Measurements from ENCODE around the gene EHBP1.
"Not testable (repeated sequence)": the region's sequence is repeated elsewhere in the genome, so short reads cannot be mapped to it uniquely, and the experiment has no call there.

The EHBP1 gene

DNA sequence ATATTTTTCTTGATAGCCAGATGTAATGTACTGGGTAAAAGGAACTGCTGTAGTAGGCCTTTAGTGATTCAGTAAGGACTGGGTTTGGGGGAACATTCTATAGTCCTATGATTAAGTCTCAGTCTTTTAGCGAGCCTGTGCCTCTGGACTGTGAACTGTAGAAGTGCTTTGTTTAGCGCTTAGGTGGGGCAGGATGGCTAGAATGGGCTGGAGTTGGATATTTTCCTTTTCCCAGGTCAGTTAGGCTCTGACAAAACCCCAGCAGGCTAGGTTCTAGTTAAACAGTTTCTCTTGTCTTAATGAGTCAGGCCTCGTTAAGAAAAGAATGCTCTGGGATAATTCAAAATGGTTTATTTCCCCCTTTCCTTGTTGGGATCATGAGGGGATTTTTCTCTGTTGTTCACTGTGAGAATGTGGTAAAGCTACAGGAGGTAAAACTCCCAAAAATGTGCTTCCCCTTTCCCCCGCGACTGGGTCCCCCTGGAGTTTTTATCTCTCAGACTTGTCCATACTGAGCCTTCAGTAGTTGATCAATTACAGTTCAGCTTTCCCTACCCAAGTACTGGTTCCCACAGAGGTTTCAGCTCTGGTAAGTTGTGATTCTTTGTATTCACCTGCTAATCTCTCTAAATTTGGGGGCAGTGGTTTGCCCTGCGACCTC, 31.5 kb downstream of the EHBP1 start:
- DNase-seq (ENCODE audit: low spot score): no peak

DNA sequence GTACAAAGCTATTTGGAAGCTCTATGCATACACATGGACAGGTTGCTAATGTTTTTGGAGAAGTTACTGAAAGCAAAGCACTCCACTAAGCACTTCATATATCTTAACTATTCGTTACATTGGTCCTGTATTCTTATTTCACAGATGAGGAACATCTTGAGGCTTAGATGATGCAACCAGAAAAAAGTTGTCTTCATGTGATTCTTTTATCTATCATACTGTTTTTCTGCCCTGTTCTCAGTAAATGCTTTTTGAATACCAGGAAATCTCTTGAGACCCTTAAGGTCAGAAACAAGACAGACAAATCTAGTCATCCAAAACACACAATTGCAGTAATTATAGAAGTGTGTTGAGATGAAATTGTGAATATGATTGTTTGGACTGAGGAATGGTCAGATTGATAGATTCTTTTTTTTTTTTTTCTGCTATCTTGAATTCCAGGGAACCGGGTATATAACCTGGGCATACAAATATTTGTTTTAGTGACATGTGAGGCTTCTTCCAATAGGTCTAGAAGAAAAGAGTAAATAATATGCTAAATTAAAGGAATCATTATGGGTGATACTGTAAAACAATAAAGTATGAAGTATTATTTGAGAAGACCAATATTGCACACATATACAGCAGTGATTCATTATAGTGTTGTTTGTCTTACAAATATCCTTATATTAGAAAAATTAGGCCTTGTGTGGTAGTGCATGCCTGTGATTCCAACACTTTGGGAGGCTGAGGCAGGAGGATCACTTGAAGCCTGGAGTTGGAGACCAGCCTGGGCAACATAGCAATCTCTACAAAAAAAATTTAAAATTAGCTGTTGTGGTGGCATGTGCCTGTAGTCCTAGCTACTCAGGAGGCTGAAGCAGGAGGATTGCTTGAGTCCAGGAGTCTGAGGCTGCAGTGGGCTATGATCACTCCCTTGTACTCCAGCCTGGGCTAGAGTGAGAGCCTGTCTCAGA, 33.7 kb downstream of the EHBP1 start:
- no peak for DNase-seq (ENCODE audit: low spot score)

DNA sequence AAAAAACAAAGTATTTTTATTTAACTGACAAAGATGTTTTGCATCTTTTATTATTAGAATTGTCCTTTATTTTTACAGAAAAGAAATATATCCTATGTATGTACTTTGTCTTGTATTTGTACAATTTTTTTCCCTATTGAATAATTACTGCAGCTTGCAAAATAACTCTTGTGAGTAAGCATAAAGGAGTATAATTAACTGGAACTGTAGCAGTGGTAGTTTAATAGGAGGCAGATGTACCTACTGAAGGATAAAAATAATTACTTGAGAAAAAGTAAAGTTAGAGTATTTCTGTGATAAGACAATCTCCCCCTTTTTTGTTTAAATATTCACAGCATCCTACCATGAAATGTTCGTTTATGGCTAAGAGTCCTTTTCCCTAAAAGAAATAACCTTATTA, 34.7 kb downstream of the EHBP1 start:
- DNase-seq (ENCODE audit: low spot score): no peak

DNA sequence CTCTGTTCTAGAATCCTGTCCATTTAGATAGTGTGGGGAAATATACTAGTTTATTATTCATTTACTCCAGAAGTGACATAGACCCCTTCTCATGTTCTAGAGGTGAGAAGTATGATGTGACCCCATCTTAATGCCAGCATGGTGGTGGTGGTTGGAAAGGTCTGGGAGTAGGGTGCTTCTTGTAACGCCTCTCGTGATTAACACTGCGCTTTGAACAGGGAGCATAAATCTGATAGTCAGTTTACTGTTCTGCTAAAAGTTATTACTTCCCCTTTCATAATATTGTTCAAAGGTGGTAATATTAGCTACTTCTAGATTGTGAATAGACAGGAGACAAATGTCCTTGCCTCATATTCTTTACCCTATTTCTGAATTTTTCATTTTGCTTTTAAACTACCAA, 35.6 kb downstream of the EHBP1 start:
- no peak for DNase-seq (ENCODE audit: low spot score)

DNA sequence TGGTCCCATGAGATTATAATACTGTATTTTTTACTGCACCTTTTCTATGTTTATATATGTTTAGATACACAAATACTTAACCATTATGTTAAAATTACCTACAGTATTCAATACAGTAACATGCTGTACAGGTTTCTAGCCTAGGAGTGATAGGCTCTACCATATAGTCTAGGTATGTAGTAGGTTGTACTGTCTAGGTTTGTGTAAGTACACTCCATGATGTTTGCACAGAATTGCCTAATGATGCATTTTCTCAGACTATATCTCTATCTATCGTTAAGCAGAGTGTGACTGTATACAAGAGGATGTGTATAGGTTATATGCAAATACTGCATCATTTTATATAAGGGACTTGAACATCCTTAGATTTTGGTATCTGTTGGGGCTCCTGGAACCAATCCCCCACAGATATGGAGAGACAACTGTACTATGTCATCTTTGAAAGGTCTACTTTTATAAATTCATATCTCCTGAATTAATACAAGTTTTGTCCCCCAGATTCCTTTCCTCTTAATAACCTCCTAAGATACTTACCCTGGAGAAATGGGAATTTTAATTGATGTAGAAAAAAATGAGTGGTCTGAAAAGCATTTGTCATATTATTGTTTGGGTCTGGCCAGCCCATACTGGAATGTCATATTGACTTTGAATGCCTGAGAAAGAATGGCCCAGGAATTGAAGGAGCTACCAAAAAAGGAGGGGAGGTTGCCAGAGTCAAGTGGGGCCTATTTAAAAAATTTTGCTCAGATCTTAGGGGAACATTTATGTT, 36.6 kb downstream of the EHBP1 start:
- DNase-seq (ENCODE audit: low spot score): no peak

DNA sequence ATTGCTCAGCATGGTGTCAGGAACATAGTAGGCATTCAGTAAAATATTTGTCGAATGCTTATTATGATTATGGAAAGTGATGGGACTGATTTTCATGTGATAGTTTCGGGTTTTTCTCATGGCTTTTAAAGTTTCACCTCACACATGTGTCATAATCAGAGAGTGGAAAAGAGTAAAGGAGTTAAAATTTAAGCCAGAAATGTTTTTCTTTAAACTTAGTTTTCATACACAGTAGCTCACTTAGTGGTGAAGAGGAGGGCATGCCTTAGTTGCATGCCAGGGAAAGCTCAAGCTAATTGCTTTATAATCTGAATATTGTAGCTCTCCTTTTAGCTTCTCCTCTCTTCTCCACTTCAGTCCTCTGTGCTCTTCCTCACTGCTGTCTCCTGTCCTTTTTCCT, 38.0 kb downstream of the EHBP1 start:
- no peak for DNase-seq (ENCODE audit: low spot score)

DNA sequence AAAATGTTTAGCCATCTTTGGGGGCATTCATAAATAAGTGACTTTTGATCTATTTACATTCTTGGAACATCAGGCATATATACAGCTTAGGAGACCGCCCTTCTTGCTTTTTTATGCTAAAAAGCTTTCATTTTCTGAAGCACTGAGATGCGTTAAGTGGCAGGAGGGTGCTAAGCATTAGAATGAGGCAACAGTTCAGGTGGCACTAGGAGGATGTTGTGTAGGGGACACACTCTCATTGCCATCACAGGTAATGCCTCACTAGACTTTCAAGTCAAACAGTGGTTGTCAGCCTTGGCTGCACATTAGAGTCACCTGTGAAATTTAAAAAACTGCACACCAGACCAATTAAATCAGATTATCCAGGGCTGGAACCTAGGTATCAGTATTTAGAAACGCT, 39.1 kb downstream of the EHBP1 start:
- DNase-seq (ENCODE audit: low spot score): no peak

DNA sequence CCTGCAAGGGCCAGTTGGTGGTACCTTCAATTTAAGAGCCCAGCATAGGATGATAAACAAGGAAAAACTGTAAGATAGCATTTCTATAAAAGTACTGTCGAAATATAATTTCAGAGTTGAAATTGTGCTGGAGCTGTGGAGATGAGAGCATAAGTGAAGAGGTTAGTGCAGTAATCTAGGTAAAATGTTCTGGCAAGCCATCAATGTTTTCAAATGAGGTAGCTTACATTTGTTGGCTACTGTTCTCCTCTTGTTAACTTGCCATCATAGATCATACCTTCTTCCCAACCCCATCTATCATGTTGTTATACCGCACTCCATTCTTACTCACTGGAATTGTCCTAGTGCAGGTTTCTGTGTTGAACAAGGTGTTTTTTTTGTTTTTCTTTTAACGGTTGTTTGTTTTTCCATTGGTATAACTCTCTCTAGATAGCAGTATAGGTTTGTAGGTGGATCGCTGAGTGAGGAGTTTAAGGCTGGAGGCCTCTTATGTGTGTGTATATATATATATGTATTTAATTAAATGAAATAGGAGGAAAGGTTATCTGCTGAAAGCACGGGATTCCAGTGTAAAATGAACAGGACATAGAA, 40.5 kb downstream of the EHBP1 start:
- no peak for DNase-seq (ENCODE audit: low spot score)

DNA sequence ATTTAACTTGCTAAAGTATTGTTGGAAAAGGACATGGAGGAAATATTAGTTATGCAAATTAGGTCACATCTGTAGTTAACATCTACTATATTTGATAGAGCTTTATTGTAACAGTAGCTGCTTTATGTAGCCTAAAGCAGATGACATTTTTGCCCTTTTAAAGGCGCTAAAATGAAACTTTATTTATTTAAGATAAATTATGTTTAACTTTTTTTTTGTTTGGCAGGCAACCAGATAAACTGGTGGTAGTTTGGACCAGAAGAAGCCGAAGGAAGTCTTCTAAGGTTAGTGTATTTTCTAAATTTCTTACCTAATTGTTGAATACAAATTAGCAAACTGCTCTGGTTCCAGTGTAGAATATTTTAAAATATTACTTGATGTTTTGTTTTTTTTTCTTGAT, 41.7 kb downstream of the EHBP1 start:
- DNase-seq (ENCODE audit: low spot score): no peak

DNA sequence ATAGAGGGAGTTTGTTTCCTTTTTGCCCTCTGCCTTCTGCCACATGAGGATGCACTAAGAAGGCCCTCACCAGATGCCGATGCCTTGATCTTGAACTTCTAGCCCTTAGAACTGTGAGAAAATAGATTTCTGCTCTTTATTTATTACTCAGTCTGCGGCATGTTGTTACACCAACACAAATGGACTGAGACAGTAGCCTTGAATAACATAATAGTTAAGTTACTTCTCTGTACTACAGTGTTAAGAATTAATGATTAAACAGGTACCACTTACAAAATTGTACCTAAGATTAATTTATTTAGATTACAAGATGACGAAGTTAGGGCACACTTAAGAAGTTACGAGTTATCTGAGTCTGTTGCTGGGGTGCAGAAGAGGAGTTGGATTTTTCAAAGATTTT, 42.4 kb downstream of the EHBP1 start:
- no peak for DNase-seq (ENCODE audit: low spot score)

DNA sequence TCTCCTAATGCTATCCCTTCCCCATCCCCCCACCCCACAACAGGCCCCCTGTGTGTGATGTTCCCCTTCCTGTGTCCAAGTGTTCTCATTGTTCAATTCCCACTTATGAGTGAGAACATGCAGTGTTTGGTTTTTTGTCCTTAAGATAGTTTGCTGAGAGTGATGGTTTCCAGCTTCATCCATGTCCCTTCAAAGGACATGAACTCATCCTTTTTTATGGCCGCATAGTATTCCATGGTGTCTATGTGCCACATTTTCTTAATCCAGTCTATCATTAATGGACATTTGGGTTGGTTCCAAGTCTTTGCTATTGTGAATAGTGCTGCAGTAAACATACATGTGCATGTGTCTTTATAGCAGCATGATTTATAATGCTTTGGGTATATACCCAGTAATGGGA, 43.6 kb downstream of the EHBP1 start:
- not testable (repeated sequence) for DNase-seq (ENCODE audit: low spot score)

DNA sequence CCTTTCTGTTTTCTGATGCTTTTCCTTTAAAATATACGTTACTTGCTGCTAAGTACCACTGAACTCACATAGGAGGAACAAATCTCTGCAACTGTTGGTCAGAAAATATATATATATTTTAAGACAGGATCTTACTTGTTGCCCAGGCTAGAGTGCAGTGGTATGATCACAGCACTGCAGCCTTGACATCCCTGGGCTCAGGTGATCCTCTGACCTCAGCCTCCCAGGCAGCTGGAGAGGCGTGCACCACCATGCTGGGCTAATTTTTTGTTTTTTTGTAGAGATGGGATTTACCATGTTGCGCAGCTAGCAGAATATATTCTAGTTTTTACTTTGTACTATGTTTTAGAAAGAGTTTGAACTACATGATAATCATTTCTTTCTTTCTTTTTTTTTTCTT, 51.5 kb downstream of the EHBP1 start:
- no peak for DNase-seq (ENCODE audit: low spot score)

DNA sequence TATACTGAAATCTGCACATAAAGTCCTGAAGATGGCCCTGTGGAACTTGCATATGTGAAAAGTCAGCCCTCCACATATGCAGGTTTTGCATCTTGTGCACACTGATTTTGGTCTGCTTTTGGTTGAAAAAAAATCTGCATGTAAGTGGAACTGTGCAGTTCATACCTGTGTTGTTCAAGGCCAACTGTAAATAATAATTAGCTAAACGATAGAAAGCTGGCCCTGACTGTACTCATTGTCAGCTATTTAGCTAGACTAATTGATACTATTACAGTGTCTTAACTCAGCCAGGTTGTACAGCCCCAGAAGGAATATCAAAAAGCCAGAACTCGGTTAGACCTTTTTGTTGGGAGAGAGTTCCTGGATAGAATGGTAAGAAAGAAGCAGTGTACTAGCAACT, 54.5 kb downstream of the EHBP1 start:
- no peak for DNase-seq (ENCODE audit: low spot score)

DNA sequence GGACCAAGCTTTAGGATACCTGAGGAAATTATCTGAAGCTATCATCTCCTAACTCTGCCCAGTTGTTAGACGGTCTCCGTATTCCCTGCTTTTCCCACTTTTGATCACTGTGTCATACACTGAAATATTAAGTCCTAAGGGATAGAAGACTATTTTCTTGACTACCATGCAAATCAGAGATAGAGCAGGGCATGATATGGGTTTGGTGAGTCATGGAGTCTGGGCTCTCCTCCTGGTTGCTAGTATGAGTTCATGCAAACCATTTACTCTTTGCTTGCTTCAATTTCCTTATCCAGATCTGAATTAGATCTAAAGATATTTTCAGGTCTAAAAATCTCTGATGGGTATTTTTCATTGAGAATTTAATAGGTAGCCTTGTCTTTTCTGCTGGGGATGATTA, 55.0 kb downstream of the EHBP1 start:
- no peak for DNase-seq (ENCODE audit: low spot score)

DNA sequence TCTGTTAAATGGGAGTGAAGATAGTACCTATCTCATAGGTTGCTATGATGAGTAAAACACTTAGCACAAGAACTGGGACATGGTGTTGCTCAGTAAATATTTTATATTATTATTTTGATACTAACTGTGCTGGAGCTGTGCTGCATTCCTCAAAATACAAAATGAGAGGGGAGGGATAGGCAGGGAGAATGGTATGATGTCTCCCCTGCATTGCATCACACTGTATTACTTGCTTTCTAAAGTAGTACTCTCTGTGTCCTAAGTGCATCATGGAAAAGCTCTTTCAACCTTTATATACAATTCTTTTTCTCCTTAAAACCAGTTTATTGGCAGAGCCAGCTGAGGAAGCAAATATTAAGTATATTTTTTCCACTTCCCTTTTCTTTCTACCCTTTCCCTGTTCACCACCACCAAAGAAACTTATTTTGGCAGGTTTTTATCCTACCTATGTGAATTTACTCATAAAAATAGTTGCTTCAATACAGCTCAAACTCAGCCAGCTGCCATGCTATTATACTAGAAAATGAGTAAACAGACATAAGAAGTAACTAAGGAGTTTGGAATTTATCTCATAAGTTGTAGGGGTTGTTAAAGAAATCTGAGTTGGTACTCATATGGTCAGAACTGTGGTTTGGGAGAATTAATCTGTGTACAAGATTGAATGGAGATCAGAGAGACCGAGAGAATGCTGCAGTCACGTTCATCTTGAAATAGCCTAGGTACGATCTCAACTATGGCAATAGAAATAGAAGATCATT, 60.3 kb downstream of the EHBP1 start:
- DNase-seq (ENCODE audit: low spot score): no peak

DNA sequence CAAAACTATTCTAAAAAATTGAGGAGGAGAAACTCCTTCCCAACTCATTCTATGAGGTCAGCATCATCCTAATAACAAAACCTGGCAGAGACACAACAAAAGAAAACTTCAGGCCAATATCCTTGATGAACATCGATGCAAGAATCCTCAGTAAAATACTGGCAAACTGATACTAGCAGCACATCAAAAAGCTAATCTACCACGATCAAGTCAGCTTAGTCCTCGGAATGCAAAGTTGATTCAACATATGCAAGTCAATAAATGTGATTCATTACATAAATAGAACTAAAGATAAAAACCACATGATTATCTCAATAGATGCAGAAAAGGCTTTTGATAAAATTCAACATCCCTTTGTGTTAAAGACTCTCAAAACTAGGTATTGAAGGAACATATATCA, 63.1 kb downstream of the EHBP1 start:
- DNase-seq (ENCODE audit: low spot score): no peak

DNA sequence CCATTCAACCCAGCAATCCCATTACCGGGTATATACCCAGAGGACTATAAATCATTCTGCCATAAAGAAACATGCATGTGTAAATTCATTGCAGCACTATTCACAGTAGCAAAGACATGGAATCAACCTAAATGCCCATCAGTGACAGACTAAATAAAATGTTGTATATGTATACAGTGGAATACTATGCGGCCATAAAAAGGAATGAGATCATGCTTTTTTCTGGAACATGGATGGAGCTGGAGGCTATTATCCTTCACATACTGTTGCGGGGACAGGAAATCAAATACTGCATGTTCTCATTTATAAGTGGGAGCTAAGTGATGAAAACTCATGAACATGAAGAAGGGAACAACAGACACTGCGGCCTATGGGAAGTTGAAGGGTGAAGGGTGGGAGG, 65.1 kb downstream of the EHBP1 start:
- DNase-seq (ENCODE audit: low spot score): no peak

DNA sequence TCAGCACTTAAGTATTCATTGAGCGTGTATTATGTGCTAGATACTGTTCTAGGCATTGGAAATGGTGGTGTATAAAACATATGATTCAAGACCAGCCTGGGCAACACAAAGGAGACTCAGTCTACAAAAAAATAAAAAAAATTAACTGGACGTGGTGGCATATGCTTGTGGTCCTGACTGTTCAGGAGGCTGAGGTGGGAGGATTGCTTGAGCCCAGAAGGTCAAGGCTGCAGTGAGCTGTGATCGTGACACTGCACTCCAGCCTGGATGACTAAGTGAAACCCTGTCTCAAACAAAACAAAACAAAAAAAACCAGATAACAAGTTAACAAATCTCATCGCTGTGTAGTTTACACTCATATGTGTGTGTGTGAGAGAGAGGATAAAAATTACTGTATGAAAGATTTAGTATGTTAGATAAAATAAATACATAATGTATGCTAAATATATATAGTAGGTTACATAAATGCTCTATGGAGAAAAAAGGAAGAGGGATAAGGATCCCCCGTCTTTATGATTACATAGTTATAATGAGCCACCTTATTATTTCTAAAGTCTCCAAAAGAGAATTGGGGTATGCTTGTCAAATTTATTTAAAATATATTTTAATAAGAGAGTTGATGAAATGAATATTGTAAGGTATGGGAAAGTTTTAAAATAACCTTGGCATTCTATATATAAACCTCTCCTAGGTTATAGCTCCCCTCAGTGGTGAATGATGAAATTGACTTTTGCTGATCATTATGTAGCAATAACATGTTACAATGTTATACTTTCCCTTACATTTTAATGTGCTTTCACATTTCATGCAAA, 69.2 kb downstream of the EHBP1 start:
- peak; percentile 29 for DNase-seq (ENCODE audit: low spot score)

DNA sequence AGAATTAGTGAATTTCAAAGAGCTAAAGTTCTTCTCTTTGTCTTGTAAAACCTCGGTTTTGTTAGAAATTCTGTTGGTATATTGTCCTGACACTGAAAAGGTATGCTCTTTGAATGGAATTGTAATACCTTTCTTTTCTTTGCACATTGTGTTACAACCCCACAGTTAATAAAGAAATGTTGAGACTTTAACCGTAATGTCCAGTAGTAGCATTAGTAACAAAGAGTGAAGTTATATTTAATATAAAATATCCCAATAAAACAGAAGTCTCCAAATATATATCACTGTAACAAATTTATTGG, 69.8 kb downstream of the EHBP1 start:
- DNase-seq (ENCODE audit: low spot score): no peak

DNA sequence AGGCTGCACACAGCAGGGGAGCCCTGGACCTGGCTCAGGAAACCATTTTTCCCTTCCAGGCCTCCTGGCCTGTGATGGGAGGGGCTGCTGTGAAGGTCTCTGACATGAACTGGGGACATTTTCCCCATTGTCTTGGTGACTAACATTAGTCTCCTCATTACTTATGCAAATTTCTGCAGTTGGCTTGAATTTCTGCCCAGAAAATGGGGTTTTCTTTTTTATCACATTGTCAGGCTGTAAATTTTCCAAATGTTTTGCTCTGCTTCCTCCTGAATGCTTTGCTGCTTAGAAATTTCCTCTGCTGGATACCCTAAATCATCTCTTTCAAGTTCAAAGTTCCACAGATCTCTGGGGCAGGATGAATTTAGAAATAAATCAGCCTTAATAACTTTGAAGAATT, 78.2 kb downstream of the EHBP1 start:
- no peak for DNase-seq (ENCODE audit: low spot score)

DNA sequence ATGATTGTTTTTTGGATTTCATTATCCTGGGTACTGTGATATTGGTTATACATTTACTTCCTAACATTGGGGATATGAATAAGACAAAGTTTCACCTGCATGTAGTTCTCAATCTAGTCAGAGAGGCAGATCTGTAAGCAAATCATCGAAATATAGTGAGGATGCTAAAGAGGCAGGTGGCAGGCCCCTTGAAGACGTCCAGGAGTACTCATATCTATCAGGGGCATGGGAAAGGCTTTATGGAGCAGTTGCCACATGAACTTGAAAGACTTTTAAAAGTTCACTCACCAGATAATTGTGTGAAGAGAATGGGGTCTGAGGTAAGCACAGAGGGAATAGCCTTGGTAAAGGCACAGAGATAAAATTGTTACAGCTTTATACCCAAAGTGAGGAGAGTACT, 78.8 kb downstream of the EHBP1 start:
- DNase-seq (ENCODE audit: low spot score): no peak
